ENCODE data around the gene EP400.

Gene EP400

DNA sequence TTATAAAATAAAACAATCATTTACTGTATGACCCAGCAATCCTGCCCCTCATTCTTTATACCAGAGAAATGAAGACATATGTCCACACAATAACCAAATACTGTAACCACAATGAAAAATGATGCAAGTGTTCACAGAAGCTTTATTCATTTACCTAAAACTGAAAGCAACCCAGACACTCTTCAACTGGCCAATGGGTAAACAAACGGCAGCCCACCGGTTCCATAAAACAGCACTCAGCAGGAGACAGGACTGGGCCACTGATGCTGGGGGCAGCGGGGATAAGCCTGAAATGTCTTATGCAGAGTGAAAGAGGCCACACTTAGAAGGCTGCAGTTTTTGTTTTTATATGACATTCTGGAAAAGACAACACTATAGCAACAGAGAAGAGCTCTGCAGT, 179.3 kb downstream of the EP400 start:
- FAIRE-seq: no peak

DNA sequence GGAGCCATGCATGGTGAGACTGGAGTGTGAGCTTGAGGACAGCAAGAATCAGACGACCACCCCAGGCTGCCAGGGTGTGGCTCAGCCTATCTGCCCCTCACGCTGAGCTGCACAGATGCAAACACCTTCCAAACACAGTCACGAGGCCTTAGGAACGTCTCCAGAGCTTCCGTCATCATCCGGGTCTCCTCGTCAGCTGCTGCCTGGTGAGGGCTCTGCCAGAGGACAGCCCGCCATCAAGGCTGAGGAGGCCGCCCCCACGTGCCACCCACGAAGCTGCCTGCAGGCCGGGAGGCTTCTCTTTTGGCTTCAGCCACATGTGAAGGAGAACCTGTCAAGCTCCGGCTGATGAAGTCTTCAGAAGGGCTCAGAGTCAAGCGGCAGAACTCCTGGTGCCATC, 180.9 kb downstream of the EP400 start:
- no peak for FAIRE-seq
